HG03439 (cell line): ENCODE results near the gene GOLGA8Q.
"Not testable (repeated sequence)": the region's sequence is repeated elsewhere in the genome, so short reads cannot be mapped to it uniquely, and the experiment has no call there.

Experiments
- ATAC-seq: cut with Tn5 transposase; IDR thresholded peaks from one replicate; pipeline ENCODE4 v1.9.1; 2021; ENCODE audit warnings: mild to moderate bottlenecking, moderate library complexity; ENCODE audit not compliant: unreplicated experiment

Gene GOLGA8Q, protein sequence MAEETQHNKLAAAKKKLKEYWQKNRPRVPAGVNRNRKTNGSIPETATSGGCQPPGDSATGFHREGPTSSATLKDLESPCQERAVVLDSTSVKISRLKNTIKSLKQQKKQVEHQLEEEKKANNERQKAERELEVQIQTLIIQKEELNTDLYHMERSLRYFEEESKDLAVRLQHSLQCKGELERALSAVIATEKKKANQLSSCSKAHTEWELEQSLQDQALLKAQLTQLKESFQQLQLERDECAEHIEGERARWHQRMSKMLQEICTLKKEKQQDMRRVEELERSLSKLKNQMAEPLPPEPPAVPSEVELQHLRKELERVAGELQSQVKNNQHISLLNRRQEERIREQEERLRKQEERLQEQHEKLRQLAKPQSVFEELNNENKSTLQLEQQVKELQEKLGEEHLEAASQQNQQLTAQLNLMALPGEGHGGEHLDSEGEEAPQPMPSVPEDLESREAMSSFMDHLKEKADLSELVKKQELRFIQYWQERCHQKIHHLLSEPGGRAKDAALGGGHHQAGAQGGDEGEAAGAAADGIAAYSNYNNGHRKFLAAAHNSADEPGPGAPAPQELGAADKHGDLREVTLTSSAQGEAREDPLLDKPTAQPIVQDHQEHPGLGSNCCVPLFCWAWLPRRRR

DNA sequence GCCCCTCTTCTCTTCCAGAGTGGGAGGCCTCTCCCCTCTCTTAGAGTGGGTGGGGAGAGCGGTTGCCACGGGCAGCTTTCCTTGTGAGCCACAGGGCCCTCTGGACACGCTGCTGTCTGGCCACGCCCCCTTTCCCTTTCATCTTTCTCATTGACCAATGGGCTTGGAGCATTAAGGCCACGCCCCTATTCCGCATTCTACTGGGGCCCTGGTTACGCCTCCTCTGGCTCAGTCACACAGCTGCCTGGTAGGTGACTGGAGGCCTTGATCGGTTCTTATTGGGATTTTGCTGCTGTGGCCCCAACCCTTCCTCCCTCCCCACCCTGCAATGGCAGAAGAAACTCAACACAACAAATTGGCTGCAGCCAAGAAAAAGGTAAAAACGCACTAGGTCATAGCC lies at the start of gene GOLGA8Q:
Gene GOLGA8Q, plus strand, starts transcription at position 301 of the 400 bp plus-strand sequence. Its CDS starts 28 bp downstream, at position 329.
- not testable (repeated sequence) for ATAC-seq

DNA sequence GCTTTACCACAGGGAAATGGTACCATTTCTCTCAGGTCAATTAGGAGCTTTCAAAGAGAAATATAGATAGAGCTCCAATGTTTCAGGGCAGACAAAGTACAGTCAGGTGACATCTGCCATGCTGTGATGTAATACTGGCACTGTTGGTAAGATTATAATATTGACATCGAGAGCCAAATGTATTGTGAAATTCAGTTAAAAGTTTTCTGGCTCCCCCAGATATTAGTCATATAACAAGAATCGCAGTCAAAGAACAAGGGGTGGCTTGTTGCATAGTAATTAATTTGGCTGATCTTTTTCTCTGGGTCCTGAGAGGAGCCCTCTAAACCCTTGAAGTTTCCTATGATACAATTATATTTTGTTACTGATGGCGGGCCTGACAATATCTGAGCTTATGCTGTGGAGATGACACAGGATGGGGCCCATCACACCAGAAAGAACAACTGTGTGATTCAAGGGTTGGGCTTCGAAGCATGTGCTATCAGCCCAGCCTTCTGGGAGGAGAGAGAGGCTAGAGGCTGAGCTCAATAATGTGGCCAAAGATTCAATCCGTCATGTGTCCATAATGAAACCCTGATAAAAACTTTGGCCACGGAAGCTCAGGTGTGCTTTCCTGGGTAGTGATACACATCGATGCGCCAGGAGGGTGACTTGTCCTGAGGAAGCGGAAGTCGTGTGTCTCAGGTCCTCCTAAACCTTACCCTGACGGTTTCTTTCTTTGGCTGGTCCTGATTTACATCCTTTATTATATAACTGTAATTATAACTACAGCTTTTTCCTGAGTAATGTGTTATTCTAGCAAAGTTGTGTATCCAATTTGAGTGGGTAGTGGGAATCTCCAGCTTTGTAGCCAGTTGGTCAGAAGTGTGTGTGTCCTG lies 48.7 kb upstream of the GOLGA8Q start:
- not testable (repeated sequence) for ATAC-seq

DNA sequence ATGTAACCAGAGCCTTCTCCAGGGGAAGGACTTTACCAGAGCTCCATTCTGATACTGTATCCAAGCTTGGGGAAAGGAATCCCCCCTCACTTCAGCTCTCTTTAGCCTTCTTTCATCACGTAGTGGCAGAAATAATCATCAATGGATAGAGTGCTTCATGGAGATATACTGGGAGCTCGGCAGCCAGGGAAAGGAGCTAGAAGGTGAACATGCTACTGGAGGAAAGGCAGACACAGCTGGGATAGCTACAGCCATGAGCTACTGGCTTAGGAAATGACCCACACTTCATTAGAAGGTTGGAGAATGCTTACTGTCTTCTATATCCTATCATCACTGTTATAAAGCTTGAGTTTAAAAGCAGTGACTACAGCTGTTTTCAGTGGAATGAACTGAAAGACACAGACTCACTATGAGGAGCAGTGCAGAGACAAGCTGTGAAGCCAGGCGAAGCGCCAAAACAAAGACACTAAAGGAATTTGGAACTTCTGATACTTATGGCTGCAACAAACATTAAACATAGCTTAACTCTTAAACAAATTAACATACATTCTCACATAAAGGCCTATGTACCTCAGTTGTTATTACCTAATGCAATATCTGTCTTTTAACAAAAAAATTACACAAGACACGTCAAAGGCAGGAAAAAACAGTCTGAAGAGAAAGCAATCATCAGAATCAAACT lies 47.5 kb upstream of the GOLGA8Q start:
- not testable (repeated sequence) for ATAC-seq

DNA sequence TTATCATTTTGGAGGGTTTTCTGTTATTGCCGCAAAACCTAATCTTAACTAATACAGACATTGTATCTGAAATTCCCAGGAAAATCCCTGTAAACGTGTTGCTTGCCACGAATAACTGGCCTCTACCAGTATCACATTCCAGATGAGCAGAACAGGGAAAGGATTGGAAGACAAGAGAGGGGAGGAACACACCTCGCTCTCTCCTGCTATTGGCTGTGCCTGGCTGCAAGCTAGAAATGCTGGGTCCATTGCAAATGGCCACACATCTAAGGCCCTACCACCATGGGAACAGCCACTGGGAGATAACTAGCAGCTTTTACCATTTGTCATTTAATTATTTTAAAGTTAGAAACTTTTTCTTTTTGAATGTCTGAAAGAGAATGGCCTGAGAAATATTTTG lies 37.3 kb upstream of the GOLGA8Q start:
- ATAC-seq, result not testable (repeated sequence)

DNA sequence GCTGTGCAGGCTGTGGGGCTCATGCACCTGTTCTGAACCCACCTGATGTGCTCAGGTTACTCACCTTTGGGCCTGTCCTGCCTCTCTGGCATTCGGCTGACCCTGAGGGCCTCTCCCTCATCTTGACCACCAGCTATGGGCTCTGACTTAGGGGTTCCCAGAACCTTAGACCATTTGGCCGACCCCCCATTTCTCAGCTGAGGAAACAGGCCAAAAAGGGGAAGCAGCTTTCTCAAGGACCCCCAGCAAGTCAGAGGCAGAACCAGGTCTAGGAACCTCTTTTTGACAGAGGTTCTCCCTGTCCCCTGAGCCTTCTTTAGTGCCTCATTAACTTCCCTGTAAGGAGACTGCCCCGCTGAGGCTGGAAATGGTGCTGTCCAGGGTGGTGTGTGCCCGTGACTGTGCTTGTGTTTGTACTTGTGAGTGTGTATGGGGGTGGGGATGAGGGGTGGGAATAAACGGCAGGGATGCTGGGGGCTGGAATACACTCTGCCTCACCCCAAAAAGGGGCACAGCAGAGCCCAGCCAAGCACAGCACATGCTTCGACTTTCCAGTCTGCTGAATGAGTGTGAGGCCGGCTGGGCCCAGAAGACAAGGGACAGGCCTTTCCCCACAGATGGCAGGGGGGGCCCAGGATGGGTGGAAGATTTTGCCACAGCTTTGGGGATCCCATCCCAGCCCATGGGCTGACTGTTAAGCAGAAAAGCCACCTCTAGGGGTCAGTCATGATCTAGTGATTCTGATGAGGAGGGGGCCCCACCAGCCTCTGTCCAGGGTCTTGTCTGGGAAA lies 28.2 kb upstream of the GOLGA8Q start:
- not testable (repeated sequence) for ATAC-seq

DNA sequence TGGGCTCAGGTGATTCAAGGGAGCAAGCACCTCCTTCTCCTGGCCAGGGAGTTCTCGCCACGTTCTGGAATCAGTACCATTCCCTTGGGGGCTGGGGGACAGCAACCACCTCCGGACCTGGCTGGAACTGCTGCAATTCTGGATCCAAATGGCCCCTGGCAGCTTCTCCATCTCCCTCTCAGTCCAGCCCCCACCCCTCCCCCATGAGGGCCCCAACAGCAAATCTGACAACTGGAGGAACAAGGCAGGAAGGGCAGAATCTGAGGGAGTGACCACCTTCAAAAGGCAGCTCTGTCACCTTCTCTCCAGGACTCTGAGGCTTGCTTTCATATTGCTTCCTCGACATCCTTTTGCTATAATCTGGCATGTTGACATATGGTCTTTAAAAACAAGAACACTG lies 25.9 kb upstream of the GOLGA8Q start:
- ATAC-seq, result not testable (repeated sequence)

DNA sequence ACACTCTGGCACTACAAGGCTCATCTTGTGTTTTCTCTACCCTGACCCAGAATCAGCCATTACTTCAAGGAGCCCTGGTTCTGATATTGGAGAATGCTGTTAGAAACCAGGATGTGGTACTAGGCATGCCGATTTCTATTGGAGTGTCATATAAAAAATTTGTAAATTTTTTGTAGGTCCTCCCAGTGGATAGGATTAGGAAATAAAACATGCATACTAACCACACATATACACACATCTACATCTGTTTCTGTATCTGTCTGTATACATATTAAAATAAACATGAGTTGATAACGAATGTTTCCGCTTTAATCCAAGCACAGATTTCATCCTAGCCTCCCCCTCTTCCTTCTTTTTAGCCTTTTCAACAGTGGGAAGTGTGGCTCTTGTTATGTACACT lies 22.8 kb upstream of the GOLGA8Q start:
- ATAC-seq, result not testable (repeated sequence)

DNA sequence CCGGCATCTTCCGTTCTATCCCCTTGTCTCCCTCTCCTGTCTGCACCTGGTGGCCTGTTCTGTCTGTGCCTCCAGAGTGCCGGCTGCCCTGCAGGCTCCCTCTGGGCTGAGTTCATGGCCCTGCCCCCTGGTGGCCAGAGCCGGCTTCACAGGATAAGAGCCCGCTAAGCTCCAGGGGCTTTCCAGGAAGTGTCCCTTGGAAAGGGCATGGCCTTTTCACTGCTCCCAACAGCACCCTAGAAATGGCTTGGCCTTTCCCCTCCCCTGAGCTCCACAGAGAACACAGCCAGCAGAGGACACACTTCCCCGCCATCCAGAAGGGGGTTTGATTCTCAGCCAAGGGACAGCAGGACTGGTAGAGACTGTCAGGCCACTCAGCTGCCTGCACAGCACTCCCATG lies 15.1 kb downstream of the GOLGA8Q start:
- ATAC-seq, result not testable (repeated sequence)

DNA sequence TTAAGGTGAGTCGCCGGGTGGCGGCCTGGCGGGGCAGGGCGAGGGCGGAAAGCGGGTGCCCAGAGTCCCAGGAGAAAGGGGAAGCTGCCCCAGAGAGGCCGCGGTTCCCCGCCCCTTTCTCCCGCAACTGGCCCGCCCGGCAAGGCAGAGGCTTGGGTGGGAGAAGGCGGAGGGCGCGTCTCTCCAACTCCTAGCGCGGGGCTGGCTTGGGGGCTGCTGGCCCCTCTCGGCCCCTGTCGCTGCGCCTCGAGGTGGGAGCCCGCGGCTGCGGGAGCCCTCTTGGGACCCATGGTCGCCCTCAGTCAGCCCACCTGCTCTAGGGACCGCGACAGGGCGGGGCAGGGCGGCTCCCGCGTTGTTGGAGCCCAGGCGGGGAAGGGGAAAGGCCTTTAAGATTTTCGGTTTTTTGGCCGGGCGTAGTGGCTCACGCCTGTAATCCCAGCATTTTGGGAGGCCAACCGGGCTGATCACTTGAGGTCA lies 21.2 kb downstream of the GOLGA8Q start:
- not testable (repeated sequence) for ATAC-seq

DNA sequence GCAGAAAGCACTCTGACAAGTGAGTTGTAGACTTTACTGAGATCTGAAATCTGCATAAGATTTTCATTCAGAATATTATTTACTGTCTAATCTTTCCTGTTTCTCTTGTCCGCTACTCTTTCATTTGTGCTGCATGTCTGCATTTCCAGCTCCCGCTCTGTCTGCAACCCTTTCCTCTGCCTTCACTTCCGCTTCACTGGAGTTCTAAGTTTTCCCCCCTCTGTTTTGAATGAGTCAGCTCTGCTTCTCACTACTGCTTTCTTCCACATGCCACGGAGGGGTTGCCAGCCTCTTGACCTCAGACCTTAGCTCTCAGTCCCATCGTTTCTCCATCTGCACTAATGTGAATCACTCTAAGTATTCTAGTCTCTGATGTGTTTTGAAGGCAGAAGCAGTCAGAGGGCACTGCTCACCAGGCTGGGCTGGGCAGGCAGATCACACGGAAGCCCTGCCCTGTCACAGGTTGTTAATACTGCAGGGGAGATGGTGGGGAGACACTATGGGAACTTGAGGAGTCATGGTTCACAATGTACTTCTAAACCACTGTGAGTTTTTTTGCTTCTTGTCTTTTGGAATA lies 27.6 kb downstream of the GOLGA8Q start:
- ATAC-seq, result not testable (repeated sequence)

DNA sequence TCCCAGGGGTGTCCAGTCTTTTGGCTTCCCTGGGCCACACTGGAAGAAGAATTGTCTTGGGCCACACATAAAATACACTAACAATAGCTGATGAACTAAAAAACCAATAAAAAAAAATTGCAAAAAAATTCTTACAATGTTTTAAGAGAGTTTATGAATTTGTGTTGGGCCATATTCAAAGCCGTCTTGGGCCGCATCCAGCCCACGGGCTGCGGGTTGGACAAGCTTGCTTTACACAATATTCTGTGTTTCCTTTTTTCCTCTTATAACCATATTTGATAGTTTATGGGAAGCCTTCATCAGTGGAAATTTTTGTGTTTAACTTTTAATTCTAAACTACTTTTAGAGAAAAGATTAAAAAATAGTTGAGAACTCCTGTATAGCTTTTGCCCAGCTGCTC lies 28.9 kb downstream of the GOLGA8Q start:
- not testable (repeated sequence) for ATAC-seq

DNA sequence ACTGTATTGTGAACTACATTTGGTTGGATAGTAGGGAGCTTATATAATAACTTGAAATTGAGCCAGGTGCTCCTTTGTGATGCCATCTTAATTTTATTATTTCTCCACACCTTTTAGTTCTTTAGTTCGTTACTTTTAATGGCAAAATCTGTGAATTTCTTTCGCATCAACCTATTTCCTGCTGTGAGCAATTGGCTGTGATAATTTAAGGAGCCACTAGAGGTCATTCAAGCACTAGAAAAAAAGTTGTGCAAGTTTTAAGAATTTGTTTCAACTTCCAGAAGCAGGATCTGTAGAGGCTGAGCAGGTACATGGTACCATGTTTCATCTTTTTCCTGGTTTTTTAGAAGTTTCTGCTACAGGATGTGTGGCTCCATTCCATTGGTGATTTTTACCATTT lies 47.1 kb downstream of the GOLGA8Q start:
- not testable (repeated sequence) for ATAC-seq

DNA sequence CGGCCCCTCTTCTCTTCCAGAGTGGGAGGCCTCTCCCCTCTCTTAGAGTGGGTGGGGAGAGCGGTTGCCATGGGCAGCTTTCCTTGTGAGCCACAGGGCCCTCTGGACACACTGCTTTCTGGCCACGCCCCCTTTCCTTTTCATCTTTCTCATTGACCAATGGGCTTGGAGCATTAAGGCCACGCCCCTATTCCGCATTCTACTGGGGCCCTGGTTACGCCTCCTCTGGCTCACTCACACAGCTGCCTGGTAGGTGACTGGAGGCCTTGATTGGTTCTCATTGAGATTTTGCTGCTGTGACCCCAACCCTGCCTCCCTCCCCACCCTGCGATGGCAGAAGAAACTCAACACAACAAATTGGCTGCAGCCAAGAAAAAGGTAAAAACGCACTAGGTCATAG lies 51.9 kb downstream of the GOLGA8Q start, which contains the start of gene GOLGA8H:
Gene GOLGA8H, plus strand, starts transcription at position 233 of the 400 bp plus-strand sequence. Its CDS starts 98 bp downstream, at position 331.
- ATAC-seq, result not testable (repeated sequence)
